T-helper 2 cell treated with Interferon-gamma antibody and Interleukin-4, amounts not matched to agents 5 μg/mL and 100 μg/mL, for 36 hours (primary cell): Measurements from ENCODE around the gene ZCCHC18.
A peak's percentile ranks its signal among the peaks of the same experiment; 100 is the strongest.
"Not testable (repeated sequence)": the region's sequence is repeated elsewhere in the genome, so short reads cannot be mapped to it uniquely, and the experiment has no call there.

Experiments used
- DNase-seq: peaks from one replicate; pipeline ENCODE4 v3.0.0; 2021; ENCODE audit warnings: low spot score
- H3K27ac Mint-ChIP-seq: one replicate; pipeline ENCODE4 v1.8.0; 2021; ENCODE audit warnings: mild to moderate bottlenecking, mixed read lengths
- H3K27me3 Mint-ChIP-seq: one replicate; pipeline ENCODE4 v1.8.0; 2021; ENCODE audit warnings: low read depth, mixed read lengths
- H3K36me3 Mint-ChIP-seq: one replicate; pipeline ENCODE4 v1.8.0; 2021; ENCODE audit warnings: low read depth, mixed read lengths
- H3K4me1 Mint-ChIP-seq: one replicate; pipeline ENCODE4 v1.8.0; 2021; ENCODE audit warnings: low read depth, mixed read lengths
- H3K4me3 Mint-ChIP-seq: one replicate; pipeline ENCODE4 v1.8.0; 2022; ENCODE audit warnings: mild to moderate bottlenecking, moderate library complexity, mixed read lengths
- H3K9me3 Mint-ChIP-seq: one replicate; pipeline ENCODE4 v1.8.0; 2021; ENCODE audit warnings: mixed read lengths

The ZCCHC18 gene

DNA sequence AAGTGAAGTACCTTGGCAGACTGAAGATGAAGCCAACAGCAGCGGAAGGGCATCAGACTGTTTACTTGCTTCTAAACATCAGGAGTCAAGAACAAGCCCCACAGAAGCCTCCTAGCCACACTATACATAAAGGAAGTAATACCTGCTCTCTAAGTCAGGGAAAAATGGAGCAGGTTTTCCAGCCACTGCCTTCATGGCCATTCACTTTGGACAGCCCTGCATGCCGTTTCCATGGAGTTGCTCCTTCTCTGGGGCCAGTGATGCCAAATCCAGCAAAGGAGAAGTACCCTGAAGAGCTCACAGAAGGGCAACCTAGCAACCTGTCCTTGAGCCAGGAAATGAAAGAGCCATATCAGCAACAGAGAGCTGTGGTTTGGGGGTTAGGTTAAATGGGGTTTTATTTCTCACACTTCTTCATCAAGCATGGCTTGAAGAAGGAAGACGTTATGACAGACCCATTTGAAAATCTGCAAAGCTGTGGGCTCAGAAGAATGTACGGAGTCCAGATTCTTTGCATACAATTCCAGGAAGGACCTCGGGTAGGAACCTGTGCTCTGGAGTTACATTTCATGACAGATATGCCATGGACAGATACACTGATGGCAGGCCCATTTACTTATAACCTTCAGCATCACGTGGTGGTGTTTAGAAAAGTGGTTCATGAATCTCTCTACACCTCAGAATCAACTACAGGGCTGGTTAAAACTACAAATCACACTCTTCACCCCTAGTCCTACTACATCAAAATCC, 1.7 kb upstream of the ZCCHC18 start:
- DNase-seq, H3K4me3 Mint-ChIP-seq, H3K27ac Mint-ChIP-seq, H3K36me3 Mint-ChIP-seq, H3K9me3 Mint-ChIP-seq: not testable (repeated sequence)
- Mint-ChIP-seq H3K4me1 (peaks cover 22% of the 10 kb centered on the region), H3K27me3 (peaks cover 11% of the 10 kb centered on the region)

DNA sequence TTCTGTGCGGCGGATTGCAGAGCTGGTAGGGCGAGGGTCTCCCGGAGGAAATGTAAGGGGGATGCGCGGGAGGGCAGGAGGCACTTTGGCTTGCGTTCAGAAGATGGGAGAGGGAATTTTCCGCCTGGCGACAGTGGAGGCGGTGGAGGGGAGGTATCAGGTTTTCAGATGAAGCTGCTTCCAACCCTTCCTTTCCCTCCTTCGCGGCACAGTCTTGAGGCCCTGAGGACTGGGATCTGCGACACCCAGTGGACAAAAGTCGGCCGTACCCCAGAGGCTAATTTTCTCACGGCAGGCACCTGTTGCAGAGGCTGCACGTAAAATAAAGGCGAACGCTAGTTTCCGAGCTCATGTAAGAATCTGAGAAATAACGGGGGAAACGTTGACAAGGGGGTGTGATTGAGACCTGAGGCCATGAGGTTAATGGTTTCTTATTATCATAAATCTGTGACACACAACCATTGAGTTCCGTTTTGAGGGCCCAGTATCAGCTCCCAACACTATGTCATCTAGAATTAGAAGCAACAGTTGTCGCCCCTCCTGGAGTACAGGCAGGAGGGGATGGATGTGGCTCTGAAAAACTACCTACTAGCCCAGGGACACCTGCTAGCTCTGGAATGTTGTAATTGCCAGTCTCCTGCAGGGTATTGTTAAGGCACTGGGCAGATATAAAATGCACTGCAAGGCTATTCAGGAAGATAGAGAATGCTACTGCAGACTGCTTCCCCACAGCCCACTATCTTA, 1.1 kb downstream of the ZCCHC18 start:
- Mint-ChIP-seq H3K27ac (peak overlapping the region; percentile 7), H3K9me3 (no peaks in the 10 kb centered on the region), H3K4me1 (peaks cover 25% of the 10 kb centered on the region), H3K27me3 (peaks cover 10% of the 10 kb centered on the region), H3K36me3 (no peaks in the 10 kb centered on the region), H3K4me3 (peak overlapping the region; percentile 84)
- DNase-seq: peak; percentile 25

DNA sequence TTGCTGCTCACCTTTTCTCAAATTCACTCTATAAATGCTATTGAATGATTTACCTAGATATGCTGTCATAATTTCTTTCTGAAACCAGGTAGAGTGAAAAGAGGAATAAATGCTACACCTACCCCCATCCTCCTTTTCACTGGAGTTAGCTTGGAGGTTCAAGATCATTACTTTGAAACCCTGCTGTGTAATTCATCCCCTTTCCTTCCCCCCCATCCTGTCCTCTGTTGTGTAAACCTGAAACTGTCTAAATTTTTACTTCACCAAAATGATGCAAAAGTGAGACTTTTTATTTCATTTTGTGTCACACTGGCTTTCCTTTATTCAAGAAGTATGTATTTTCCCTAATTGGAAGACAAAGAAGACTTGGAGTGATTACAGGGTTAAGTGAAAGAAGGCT, 5.4 kb downstream of the ZCCHC18 start:
- Mint-ChIP-seq H3K9me3 (no peaks in the 10 kb centered on the region), H3K27me3 (peaks cover 9% of the 10 kb centered on the region), H3K27ac (no peak overlapping the region), H3K4me3 (no peak overlapping the region), H3K4me1 (peaks cover 15% of the 10 kb centered on the region), H3K36me3 (no peaks in the 10 kb centered on the region)
- no peak for DNase-seq

DNA sequence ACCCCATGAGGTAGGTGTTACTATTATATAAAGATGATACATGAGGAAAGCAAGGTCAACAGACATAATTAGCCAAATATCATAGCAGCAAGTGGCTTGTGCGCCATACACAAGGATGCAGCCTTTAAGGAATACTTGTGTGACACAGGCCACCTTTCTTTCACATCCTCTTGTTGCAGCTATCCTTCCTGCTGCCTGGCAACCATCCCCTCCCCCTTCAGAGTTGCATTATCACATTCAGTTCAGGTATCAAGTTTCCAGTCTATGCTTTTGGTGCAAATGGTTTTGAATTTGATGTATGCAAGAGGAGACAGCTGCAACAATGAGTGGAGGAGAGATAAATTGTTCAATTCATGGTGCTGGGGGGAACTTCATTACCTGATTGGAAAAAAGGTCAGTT, 6.4 kb downstream of the ZCCHC18 start:
- peaks cover 2% of the 10 kb centered on the region for H3K27me3 Mint-ChIP-seq
- H3K27ac Mint-ChIP-seq: no peak overlapping the region
- H3K9me3 Mint-ChIP-seq: no peaks in the 10 kb centered on the region
- H3K4me3 Mint-ChIP-seq: no peak overlapping the region
- peaks cover 17% of the 10 kb centered on the region for H3K4me1 Mint-ChIP-seq
- no peaks in the 10 kb centered on the region for H3K36me3 Mint-ChIP-seq
- no peak for DNase-seq

- no peaks in the 10 kb centered on the region for H3K36me3 Mint-ChIP-seq
- DNase-seq: no peak
- H3K27me3 Mint-ChIP-seq: no peaks in the 10 kb centered on the region
- H3K4me3 Mint-ChIP-seq: peak overlapping the region; percentile 36
- peaks cover 14% of the 10 kb centered on the region for H3K4me1 Mint-ChIP-seq
- H3K27ac Mint-ChIP-seq: peak overlapping the region; percentile 68
- H3K9me3 Mint-ChIP-seq: no peaks in the 10 kb centered on the region
These were observed 10.5 kb downstream of the ZCCHC18 start for GRCh38 chrX:104122829-104123228.

- H3K9me3 Mint-ChIP-seq: no peaks in the 10 kb centered on the region
- H3K4me3 Mint-ChIP-seq: no peak overlapping the region
- no peaks in the 10 kb centered on the region for H3K36me3 Mint-ChIP-seq
- H3K27ac Mint-ChIP-seq: no peak overlapping the region
- no peaks in the 10 kb centered on the region for H3K27me3 Mint-ChIP-seq
- no peak for DNase-seq
- peaks cover 8% of the 10 kb centered on the region for H3K4me1 Mint-ChIP-seq
These were observed 14.5 kb downstream of the ZCCHC18 start for GRCh38 chrX:104126856-104127255.

DNA sequence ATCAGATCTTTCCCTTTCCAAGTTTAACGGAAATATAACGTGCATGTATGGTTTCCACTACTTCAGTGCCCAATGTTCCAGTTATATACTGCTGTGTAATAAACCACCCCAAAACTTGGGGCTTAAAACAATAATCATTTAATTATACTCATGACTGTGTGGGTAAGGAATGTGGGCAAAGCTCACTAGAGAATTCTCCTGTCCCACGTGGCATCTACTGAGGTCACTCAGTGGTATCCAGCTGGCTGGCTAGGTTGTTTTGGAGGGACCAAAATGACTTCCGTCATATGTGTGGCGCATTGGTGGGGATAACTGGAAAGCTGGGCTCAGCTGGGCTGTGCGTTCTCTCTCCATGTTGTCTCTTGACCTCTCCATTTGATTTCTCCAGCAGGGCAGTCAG, 18.5 kb downstream of the ZCCHC18 start:
- no peak overlapping the region for H3K4me3 Mint-ChIP-seq
- H3K4me1 Mint-ChIP-seq: peaks cover 8% of the 10 kb centered on the region
- no peaks in the 10 kb centered on the region for H3K36me3 Mint-ChIP-seq
- no peak overlapping the region for H3K27ac Mint-ChIP-seq
- H3K9me3 Mint-ChIP-seq: no peaks in the 10 kb centered on the region
- no peaks in the 10 kb centered on the region for H3K27me3 Mint-ChIP-seq
- no peak for DNase-seq

DNA sequence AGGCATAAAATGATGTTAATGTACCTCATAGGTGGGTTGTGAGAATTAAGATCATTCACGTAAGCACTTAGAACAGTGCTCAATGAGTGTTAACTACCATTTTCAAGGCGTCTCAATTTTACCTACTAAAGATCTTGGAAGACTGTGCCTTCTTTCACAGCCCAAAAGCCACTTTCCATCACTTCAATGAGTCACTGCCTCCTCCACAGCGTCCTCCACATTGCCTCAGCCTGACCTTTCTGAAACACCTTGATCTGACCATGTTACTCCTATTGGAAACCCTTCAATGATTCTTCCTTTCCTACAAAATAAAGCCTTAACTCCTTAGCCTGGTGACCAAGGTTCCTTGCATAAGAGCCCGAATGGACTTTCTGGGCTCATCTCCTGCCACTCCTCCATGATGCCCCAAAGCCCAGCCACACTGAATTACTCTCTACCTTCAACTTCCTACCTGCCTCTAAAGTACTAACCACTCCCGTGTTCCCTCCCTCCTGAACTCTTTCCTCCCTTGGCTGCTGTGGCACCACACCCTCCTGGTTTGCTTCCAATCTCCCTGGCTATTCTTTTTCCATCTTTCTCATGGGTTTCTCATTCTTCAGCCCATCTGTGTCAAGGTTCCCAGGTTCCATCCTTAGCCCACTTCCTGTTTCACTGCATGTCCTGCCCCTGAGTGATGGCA, 22.4 kb downstream of the ZCCHC18 start:
- no peak for DNase-seq
- H3K27me3 Mint-ChIP-seq: no peaks in the 10 kb centered on the region
- H3K36me3 Mint-ChIP-seq: no peaks in the 10 kb centered on the region
- no peak overlapping the region for H3K4me3 Mint-ChIP-seq
- H3K9me3 Mint-ChIP-seq: no peaks in the 10 kb centered on the region
- no peak overlapping the region for H3K27ac Mint-ChIP-seq
- peaks cover 8% of the 10 kb centered on the region for H3K4me1 Mint-ChIP-seq

DNA sequence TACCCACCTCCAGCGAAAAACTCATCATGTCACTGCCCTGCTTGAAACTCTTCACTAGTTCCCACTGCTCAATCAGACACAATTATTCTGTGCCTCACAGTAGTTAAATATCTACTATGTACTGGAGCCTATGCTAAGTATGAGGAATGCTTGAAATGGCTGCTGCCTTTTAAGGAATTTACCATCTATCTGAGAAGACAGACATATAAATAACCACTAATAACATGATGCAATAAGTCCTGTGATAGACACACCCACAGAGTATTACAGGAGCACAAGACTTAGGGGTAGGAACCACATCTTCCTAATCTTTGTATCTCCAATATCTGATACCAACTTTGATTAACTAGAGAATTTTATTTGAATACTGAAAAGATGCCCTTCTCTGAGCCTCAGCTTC, 23.4 kb downstream of the ZCCHC18 start:
- H3K27me3 Mint-ChIP-seq: no peaks in the 10 kb centered on the region
- H3K27ac Mint-ChIP-seq: peak overlapping the region; percentile 12
- no peak for DNase-seq

DNA sequence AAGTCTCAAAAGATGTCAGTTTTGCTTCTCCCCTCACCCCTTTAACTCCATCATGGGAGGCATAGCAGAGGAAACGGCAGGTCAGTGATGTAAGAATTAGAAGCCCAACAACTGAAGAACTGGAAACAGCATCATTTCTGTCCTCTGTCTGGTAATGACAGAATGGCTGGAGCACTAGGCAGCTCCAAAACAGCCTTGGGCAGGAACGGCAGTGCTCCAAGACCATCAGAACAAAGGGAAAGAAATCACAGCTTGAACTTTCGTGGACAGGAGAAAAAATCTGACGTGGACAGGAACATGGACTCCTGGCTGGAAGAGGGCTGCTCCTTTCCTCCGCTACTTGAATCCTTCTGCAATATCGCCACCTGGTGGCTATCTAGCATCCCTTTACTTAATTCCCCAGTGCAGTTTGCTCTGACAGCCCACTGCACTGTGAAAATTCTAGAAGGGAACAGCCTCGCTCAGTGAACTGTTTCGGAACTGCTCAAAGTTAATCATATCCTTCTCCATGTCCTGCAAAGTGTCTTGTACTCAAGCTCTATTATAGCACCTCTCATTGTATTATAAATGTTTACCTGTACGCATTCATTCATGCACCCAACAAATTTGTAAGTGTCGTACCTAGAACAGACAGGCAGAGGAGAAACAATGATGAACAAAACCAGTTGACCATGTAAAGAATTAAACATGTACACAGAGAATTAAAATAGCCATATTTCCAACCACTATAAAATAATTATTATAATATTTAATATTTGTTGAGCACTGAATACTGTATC, 24.1 kb downstream of the ZCCHC18 start:
- no peaks in the 10 kb centered on the region for H3K27me3 Mint-ChIP-seq
- no peaks in the 10 kb centered on the region for H3K9me3 Mint-ChIP-seq
- no peak overlapping the region for H3K4me3 Mint-ChIP-seq
- no peak overlapping the region for H3K27ac Mint-ChIP-seq
- DNase-seq: peak; percentile 18
- no peaks in the 10 kb centered on the region for H3K36me3 Mint-ChIP-seq
- peaks cover 8% of the 10 kb centered on the region for H3K4me1 Mint-ChIP-seq

More for the DNA sequence above, 23.4 kb downstream of the ZCCHC18 start:
- H3K36me3 Mint-ChIP-seq: no peaks in the 10 kb centered on the region
- H3K4me1 Mint-ChIP-seq: peaks cover 8% of the 10 kb centered on the region
- H3K9me3 Mint-ChIP-seq: no peaks in the 10 kb centered on the region
- H3K4me3 Mint-ChIP-seq: no peak overlapping the region

DNA sequence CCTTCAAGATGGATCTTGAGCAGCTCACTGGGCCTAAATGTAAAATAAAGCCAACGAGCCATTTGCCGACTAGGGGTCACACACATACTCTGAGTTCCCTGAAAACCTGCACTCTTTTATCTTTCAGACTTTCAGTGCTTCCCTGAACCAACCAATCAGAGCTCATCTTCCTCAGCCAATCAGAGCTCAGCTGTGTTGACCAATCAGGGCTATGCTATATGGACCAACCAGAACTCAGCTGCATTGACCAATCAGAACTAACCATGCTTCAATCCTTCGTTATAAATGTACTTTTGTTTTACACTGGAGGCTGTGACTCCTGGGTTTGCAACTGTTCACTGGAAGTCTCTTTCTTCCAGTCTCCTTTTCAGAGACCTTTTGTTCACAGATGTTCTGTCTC, 25.2 kb downstream of the ZCCHC18 start:
- no peaks in the 10 kb centered on the region for H3K36me3 Mint-ChIP-seq
- no peak overlapping the region for H3K4me3 Mint-ChIP-seq
- H3K4me1 Mint-ChIP-seq: peaks cover 8% of the 10 kb centered on the region
- H3K9me3 Mint-ChIP-seq: no peaks in the 10 kb centered on the region
- H3K27ac Mint-ChIP-seq: no peak overlapping the region
- H3K27me3 Mint-ChIP-seq: no peaks in the 10 kb centered on the region
- DNase-seq: no peak

DNA sequence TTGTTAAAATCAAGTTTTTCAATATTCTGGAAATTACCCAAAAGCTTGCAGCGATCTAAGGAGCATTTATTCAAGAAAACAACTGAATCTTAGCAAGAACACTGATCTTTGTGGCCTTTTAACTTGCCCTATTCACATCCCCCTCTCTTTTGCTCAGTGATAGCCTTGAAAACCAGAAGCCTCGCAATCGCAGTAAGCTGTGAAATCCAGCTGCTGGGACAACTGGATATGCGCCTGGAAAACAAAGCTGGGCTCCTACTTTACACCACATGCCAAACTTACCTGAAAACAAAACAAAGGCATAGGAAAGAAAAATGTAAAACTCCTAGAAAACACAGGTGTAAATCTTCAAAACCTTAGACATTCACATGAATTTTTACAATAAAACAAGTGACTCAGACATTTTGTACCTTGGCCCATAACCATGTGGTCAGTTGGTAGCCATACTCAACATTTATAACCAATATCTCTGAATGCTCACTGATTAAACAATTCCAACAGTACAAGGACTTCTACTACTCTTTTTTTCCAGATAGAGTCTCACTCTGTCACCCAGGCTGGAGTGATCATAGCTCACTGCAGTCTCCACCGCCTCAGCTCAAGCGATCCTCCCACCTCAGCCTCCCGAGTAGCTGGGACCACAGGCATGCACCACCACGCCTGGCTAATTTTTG, 28.9 kb downstream of the ZCCHC18 start:
- no peak overlapping the region for H3K27ac Mint-ChIP-seq

GRCh38 chrX:104151037-104151436, 38.7 kb downstream of the ZCCHC18 start:
- no peak overlapping the region for H3K4me3 Mint-ChIP-seq
- H3K27me3 Mint-ChIP-seq: no peaks in the 10 kb centered on the region
- H3K27ac Mint-ChIP-seq: no peak overlapping the region
- no peak for DNase-seq
- H3K36me3 Mint-ChIP-seq: no peaks in the 10 kb centered on the region
- no peaks in the 10 kb centered on the region for H3K4me1 Mint-ChIP-seq
- no peaks in the 10 kb centered on the region for H3K9me3 Mint-ChIP-seq

More for the DNA sequence above, 28.9 kb downstream of the ZCCHC18 start:
- Mint-ChIP-seq H3K27me3 (peaks cover 2% of the 10 kb centered on the region), H3K9me3 (no peaks in the 10 kb centered on the region), H3K36me3 (no peaks in the 10 kb centered on the region), H3K4me1 (peaks cover 2% of the 10 kb centered on the region), H3K4me3 (no peak overlapping the region)
- no peak for DNase-seq
